GM21526 (cell line): ENCODE measurements around the gene SUB1.

Source experiments
- ATAC-seq: cut with Tn5 transposase; IDR thresholded peaks from one replicate; pipeline ENCODE4 v1.9.1; 2021; ENCODE audit warnings: moderate library complexity; ENCODE audit not compliant: unreplicated experiment, low FRiP score

SUB1 gene

DNA sequence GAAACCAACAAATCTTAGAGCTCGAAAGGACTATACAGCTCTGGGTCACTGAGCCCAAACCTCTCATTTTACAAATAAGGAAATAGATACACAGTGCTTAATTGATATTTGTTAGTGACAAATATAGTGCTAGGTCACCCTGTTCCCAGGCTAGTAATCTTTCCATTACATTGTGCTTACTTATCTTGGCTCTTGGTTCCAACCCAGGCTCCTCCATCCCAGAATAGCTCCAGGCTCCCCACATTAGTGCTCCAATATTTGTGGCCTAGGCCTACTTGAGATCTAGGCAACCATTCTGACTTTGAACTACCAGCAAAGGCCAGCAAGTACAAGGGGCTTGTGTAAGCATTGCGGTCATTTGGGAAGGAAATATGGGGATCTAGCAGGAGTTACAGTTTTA, 21.7 kb upstream of the SUB1 start:
- no peak for ATAC-seq

DNA sequence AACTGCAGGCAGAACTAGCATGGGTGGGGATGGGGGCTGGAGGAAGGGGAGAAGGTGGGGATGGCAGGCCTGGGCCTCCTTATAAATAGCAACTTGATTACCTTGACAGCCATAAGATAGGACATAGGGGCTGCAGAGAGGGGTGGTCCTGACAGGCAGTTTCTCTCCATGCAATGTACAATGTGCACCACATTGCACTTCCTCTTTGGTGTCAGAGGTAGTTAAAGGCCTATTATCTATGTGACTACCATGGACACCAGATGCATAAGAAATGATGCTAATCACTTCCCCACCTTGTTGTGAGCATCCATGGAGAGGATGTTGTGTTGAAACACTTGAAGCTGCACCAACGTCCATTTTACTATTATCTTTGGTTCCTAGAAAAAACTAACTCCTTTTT, 20.2 kb upstream of the SUB1 start:
- no peak for ATAC-seq

DNA sequence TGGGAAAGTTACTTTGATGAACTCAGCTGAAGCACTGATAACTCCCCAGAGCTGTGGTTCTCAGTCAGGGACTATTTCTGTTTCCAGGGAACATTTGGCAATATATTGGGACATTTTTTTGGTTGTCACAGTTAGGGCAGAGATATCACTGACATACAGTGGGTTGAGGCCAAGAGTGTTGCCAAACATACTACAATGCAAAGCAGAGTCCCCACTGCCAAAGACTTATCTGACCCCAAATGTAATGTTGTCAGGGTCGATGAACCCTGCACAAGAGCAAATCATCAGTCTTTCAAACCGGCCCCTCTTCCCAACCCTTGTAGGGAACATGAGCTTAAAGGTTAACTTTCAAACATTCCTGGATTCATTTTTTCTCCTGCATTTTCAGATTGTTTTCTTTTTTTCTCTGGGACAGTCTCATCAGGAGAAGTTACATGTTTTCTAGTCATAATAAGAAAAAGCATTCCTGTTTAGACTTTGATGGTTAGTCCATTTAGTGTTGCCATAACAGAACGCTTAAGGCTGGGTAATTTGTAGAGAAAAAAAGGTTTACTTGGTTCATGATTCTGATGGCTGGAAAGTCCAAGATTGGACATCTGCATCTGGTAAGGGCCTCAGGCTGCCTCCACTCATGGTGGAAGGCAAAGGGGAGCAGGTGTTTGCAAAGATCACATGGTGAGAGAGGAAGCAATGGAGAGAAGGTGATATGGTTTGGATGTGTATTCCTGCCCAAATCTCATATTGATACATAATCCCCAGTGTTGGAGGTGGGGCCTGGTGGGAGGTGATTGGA, 18.8 kb upstream of the SUB1 start:
- ATAC-seq: no peak

DNA sequence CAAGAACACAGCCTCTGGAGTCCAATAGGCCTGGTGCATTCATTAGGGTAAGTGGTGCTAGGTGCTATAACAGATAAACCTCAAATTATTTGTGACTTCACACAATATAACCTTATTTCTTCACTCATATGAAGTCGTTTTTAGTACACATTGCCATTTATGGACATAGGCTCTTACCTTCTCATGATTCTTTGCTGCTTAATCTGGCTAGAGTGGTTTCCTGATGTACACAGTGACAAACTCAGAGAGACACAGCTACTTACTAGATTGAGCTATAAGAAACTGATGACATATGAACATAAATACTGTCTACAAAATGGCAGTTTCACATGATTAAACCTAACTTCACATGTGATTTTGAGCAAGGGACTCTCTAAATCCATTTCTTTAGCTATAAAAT, 14.2 kb upstream of the SUB1 start:
- no peak for ATAC-seq

DNA sequence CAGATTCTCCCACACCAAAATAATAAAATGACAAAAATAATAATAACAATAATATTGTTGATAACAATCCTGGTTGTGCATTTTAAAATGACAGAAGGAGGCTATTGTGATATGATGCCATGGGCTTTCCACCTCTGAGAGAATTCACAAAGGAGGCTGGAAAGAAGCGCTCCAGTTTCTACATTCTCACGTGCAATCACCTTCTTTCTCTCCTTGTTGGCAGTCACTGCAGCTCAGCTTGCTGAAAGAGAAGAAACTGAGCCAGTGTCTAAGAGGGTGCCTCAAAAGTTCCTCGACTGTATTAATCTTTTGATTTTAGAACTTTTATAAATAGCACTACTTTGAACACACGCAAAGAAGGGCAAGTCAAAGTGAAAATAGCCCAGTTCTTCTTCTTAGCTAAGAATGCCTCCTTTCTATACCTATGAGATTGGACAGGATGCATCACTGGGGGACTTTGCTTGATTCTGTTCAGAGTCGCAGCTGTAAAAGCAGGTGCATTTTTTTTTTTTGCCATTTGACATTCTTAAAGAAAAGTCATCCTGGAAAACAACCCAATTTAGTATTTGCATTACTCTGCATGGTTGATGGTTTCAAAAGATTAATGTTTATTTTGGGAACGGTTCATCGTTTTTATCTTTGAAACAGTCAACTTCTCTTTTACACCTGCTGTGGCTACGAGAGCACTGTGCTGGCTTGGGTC, 12.4 kb upstream of the SUB1 start:
- ATAC-seq: peak; percentile 89

DNA sequence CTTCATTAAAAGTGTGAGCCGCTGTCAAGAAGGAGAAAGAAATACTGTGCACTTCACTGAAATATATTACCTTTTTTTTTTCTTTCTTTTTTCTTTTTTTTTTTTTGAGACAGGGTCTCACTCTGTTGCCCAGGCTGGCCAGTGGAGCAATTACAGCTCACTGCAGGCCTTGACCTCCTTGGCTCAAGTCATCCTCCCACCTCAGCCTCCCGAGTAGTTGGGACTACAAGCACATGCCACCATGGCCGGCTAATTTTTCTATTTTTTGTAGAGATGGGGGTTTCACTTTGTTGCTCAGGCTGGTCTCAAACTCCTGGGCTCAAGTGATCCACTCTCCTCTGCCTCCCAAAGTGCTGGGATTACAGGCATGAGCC, 11.9 kb upstream of the SUB1 start:
- ATAC-seq: peak; percentile 8

DNA sequence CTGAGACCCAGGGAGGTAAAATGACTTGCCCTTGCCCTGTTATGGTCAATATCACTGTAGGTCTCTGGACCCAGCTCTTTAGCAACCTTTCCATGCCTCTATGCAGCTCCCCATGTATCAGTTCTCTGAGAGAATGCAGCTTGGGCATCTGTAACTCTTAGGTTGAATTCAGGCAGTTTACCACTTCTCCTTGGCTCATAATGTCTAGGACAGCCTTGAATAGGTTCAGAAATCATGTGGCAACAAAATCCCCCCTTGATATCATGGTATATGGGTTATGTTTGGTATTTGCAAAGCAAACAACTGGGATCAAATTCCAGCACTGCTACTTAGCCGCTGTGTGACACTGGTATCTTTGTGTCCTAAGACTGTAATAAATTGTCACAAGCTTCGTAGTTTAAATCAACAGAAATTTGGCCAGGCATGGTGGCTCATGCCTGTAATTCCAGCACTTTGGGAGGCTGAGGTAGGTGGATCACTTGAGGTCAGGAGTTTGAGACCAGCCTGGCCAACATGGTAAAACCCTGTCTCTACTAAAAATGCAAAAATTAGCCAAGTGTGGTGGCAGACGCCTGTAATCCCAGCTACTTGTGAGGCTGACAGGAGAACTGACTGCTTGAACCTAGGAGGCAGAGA, 10.7 kb upstream of the SUB1 start:
- ATAC-seq: no peak

DNA sequence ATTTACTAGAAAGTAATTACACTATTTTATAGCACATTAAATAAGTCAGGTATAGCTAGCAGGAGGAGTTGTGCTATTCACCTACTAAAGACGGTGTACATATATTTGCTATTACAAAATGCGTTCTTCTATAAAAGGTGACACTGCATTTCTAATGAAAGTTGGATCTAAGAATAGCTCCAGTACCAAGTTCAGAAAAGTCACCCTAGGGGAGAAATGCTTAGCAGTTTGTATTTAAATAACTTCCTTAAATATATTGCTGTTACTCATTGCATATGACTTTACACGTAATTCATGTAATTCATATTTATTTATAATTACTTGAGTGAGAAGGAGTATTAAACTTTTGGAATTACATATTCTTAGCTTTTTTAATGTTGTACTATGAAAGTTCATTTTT, 7.0 kb upstream of the SUB1 start:
- ATAC-seq: no peak

DNA sequence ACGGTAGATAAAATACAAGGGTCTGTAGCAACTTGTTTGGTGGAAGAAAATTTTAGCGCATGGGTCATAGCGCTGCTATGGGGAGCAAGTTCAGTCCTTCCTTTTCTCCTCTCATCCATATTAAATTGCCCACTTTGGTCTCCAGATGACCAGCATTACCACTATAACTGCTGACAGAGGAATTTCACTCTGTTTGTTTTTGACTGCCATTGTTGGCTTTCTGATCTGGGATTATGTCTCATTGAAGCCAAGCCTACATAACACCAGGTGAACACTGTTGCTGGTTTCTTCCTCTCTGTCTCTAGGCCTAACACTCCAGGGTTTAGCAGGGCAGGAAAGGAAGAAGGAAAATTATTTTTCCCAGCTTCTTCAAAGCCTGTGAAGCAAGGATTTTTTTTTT, 6.6 kb upstream of the SUB1 start:
- no peak for ATAC-seq

DNA sequence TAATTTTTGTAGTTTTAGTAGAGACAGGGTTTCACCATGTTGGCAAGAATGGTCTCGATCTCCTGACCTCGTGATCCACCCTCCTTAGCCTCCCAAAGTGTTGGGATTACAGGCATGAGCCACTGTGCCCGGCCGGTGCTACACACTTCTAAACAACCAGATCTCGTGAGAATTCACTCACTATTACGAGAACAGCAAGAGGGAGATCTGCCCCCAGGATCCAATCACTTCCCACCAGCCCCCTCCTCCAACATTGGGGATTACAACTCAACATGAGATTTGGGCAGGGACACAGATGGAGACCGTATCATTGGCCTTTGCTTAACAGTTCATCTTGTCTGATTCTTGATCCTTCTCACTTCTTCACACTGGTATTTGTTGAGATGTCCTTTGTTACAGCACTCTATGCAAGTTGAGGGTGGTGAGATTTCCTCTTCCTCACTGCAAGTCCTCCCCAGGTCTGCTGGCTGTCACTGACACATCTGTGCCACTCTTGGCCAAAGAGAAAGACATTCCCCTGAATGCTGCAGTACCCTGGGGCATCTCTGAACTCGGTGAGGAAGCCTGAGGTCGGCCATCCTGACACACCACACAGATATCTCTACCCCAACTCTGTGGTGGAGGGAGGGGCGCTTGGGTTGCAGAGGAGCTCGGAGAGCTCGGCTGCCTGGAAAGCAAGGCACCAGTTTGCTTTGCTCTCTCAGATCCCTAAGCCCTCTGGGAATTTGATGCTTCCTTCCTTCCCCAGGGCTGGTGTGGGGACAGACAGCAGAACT, 4.2 kb upstream of the SUB1 start:
- ATAC-seq: no peak

DNA sequence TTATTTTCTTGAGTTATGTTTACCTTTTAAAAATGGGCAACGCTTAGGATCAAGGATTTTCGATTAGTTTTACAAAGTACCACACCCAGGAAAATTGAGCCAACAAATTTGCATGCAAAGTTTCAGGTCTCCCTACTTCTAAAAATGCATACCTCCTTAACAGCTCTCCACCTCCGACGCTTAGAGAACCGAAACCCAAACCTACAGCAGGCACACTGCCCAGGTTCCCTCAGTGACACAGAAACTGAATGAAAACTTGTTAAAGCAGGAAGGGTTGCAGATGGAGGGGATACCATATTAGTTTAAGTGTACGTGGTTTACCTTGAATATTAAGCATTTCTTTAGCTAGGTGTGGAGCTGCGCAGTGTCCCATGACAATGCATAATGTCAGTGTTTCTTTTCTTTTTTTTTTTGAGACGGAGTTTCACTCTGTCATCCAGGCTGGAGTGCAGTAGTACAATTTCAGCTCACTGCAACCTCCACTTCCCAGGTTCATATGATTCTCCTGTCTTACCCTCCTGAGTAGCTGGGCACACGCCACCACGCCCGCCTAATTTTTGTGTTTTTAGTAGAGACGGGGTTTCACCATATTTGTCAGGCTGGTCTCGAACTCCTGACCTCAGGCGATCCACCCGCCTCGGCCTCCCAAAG, 1.6 kb upstream of the SUB1 start:
- ATAC-seq: peak; percentile 62

DNA sequence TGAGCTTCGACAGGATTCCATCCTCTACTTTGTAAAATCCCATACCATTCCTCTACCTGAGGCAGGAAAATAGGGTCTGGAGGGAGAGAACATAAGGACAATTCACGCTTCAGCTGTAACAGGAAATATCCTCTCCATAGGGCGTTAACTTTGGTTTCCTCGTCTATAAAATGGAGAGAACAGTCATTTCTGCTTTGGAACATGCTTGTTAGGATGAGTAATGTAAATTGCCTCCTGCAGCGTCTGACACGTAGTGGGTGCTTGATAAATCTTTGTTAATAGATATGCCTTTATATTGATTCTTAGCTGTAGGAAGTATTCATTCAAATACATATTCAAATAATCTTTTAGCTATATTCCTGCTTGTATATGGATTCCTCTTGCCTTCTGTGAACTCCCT, 711 bp upstream of the SUB1 start:
- no peak for ATAC-seq

DNA sequence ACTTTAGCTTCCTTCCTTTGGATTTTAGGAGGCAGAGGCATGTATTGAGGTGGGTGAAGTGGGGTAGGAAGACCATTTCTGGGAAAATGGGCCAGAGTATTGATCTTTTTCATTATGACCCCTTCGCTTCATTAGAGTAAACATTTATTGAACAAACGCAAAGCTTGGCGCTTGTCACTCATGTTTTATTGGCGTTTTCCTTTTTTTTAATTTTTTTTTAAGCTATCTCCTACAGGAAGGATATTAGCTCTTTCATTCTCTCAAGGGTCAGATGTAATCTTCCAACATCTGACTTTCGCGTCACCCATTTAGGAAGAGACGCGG, 273 bp upstream of the SUB1 start:
- ATAC-seq: no peak

DNA sequence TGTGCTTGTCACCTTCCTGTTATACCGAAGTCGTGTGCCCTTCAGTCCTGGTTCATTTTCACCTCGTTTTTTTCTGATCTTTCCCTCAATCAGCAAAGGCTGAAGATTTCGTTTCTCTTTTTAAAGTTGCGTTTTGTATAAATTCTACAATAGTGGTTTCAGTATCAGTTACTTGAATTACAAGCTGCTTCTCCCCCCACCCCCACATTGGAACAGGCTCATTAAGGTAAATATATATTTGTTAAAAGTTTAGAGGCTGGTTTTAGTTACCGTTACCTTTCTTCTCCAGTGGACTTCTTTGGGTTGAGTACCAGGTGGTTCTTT, 881 bp downstream of the SUB1 start:
- no peak for ATAC-seq

DNA sequence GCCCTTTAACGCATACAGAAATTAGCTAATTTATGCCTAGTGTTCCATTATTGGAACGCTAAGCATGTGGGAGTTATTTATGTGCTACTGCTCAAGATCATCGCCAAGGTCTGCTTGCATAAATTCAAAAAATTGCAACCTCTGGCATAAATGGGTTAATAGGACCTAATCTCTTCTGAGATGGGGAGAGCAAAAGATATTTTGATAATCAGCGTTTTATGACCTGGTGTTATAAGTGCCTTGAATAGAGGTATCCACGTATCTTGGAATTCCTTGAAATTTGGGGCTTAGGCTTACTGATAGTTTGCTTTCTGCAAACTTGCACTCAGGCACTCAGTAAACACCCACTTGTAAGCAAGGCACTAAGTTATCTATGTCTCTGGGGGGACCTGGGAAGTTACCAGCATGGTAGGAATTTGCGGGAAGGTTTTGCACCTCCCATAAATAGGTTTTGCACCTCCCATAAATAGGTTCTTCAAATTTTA, 1.8 kb downstream of the SUB1 start:
- no peak for ATAC-seq

DNA sequence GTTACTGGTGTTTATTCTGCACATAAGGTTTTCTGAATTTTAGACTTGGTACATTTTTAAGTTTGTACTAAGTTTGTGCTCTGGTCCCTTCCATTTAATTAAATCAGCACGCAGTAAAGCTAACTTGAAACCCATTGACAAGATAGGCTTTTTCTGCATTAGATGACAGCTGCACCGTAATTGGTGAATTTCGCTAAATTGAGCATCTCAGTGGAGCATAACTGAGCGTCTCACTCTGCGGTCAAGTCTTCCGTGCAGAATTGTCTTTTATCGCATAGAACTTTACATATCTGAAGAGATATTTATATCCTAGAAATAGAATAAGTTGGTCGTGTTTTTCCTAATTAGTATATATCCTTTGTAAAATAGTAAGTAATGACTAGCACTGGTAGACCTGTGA, 4.1 kb downstream of the SUB1 start:
- ATAC-seq: no peak

DNA sequence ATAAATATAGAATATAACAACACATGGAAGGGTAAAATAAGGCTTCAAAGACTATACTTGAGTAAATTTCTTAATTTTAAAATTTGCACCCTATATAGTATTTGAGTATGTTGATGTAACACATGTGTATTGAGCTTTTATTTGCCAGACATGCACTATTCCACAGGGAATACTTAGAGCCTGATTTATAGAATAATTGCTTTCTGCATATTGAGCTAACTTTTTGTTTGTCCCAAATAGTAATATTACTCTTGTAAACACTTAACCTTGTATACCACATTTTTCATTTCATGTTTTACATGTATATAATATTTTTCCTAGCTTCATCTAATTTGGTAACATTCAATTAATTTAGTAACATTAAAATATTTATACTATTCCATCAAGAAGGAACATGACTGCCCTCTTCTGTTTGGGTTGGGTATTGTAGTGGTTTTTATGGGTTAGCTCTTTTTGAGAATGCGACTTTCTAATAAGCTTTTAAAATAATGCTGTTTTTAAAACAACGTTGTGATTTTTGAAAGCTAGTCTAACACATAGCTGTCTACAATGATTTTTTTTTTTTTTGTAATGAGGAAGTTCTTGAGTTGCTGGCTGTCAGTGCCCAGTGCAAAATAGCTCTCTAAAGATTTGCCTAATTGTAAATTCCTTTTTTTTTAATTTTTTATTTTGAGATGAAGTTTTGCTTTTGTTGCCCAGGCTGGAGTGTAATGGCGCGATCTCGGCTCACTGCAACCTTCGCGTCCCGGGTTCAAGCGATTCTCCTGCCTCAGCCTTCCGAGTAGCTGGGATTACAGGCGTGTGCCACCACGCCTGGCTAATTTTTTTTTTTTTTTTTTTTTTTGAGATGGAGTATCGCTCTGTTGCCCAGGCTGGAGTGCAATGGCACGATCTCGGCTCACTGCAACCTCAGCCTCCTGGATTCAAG, 4.8 kb downstream of the SUB1 start:
- ATAC-seq: no peak

DNA sequence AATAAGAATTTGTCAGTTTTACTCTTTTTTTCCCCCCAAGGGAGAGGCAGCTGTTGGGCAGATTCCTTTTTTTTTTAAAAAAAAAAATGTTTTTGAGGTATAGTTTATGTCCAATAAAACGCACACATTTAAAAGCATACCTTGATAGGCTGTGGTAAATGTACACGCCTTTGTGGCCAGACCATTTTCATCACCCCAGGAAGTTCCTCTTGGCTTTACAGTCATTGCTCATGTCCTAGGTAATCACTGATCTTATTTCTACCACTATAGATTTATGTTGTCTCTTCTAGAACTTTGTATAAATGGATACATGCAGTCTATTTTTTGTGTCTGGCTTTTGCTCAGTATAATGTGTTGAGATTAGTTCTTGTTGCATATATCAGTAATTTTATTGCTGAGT, 9.8 kb downstream of the SUB1 start:
- ATAC-seq: no peak

DNA sequence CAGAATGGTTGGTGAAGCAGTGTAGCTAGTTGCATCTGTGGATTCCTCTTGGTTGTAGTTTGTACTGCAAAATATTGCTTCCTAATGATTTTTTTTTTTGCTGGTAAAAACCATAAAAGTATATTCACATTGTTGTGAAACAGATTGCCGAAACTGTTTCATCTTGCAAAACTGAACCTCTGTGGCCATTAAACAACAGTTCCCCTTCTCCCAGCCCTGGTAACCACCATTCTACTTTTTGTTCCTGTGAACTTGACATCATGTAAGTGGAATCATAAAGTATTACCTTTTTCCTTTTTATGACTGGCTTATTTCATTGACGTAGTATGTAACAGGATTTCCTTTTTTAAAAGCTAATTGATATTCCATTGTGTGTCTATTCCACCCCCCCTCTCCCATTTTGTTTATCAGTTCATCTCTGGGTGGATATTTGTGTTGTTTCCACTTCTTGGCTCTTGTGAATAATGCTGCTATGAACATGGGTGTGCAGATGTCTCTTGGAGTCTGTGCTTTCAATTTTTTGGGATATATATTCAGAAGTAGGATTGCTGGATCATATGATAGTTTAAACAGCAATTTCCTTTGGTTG, 11.8 kb downstream of the SUB1 start:
- ATAC-seq: no peak
